ENCODE results near the gene TPI1. TPM values are rescaled to one million over a fixed set of nuclear protein-coding genes. Genes with fewer than 3 reads are reported as not detected.

TPI1 gene
- total RNA-seq, 4 donors from 2014 or later = 360 to 671 (median 400) TPM

GRCh38 chr12:6851921-6852650 is 15.2 kb upstream of the TPI1 start, which contains the start of gene USP5:
TSS of gene USP5 (plus strand) at chr12:6852150. CDS start at chr12:6852180, 30 bp downstream.
- DNase-seq = peak; percentile 99
- peaks cover 10 to 27% (median 17%) of the 10 kb centered on the region in 4 donors for H3K4me1 ChIP-seq
- no peak for TF ChIP-seq EP300 (IDR thresholded peaks at IDR 0.05; ENCODE audit: low read depth)
- no peak for TF ChIP-seq POLR2A (IDR thresholded peaks at IDR 0.05)
- TF ChIP-seq CTCF (IDR thresholded peaks at IDR 0.05) = no peak
- TF ChIP-seq POLR2AphosphoS5 (IDR thresholded peaks at IDR 0.05) = peak in 2 of 3 donors; percentile 39 to 71
- 0% methylated on average over 50 of the region's 65 CpGs; no CpG with 5 or more reads in 1 of the 2 donors for WGBS, 2 donors (ENCODE audit: low coverage in 1 of 2)
- peaks cover 0 to 8% (median 2%) of the 10 kb centered on the region in 4 donors for H3K36me3 ChIP-seq
- in situ Hi-C loops (cut with MboI; ENCODE audit: low pct_ligation_motif_present in 1 of 4, low pct_unique_long_range_greater_than_20kb in 1 of 4, low sequenced_read_pairs in 3 of 4) = no loop called here
- H3K4me3 ChIP-seq = peak within 1 kb of the TSS; percentile 38 to 82 (median 54)
- H3K27me3 ChIP-seq = no peaks in the 10 kb centered on the region
- no peaks in the 10 kb centered on the region for H3K9me3 ChIP-seq
- intact Hi-C loops (cut with DNase I; ENCODE audit: low total_unique reads) = no loop called here
- H3K27ac ChIP-seq = peak within 1 kb of the TSS; percentile 97 to 99 (median 98)

- intact Hi-C loops (cut with DNase I; ENCODE audit: low total_unique reads) = no loop called here
Observed at GRCh38 chr12:6852651-6853354, 14.5 kb upstream of the TPI1 start.

DNA sequence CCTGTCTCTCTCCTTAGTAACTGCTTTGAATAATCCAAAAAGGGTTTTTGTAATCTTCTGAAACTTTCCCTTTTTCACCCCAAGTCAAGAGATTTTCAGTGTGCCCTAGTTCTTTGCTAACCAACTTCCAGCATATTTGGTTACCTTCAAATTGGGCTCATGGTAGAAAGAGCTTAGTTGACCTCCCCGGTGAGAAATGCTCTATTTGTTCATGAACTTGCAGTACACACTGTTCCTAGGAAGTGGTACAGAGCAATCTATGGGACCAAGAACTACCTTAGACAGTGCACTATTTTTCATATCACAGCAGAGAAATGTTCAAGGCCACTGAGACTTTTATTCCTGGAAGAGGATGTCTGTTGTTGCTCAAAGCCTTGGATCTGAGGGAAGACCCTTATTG is 13.7 kb upstream of the TPI1 start:
- H3K27me3 ChIP-seq = no peaks in the 10 kb centered on the region
- in situ Hi-C loops (cut with MboI; ENCODE audit: low pct_ligation_motif_present in 1 of 4, low pct_unique_long_range_greater_than_20kb in 1 of 4, low sequenced_read_pairs in 3 of 4) (no loop called here), intact Hi-C loops (cut with DNase I; ENCODE audit: low total_unique reads) (no loop called here)
- H3K4me3 ChIP-seq = peak overlapping the region in 1 of 4 donors; percentile 82
- peak overlapping the region; percentile 75 to 98 (median 97) for H3K27ac ChIP-seq
- H3K36me3 ChIP-seq = peaks cover 0 to 20% (median 9%) of the 10 kb centered on the region in 4 donors
- no peaks in the 10 kb centered on the region for H3K9me3 ChIP-seq
- peaks cover 10 to 27% (median 17%) of the 10 kb centered on the region in 4 donors for H3K4me1 ChIP-seq
- DNase-seq = no peak
- WGBS, 2 donors (ENCODE audit: low coverage in 1 of 2) = 76% methylated on average over 1 of the region's 1 CpG; no CpG with 5 or more reads in 1 of the 2 donors
- TF ChIP-seq POLR2AphosphoS5 (IDR thresholded peaks at IDR 0.05) = no peak
- no peak for TF ChIP-seq POLR2A (IDR thresholded peaks at IDR 0.05)
- TF ChIP-seq EP300 (IDR thresholded peaks at IDR 0.05; ENCODE audit: low read depth) = no peak
- no peak for TF ChIP-seq CTCF (IDR thresholded peaks at IDR 0.05)

More at GRCh38 chr12:6852651-6853354, 14.5 kb upstream of the TPI1 start:
- peak; percentile 50 for DNase-seq
- TF ChIP-seq CTCF (IDR thresholded peaks at IDR 0.05) = no peak
- TF ChIP-seq EP300 (IDR thresholded peaks at IDR 0.05; ENCODE audit: low read depth) = no peak
- no peak for TF ChIP-seq POLR2AphosphoS5 (IDR thresholded peaks at IDR 0.05)
- no peak for TF ChIP-seq POLR2A (IDR thresholded peaks at IDR 0.05)
- H3K9me3 ChIP-seq = no peaks in the 10 kb centered on the region
- peak overlapping the region; percentile 75 to 98 (median 97) for H3K27ac ChIP-seq
- peaks cover 10 to 27% (median 17%) of the 10 kb centered on the region in 4 donors for H3K4me1 ChIP-seq
- no peaks in the 10 kb centered on the region for H3K27me3 ChIP-seq
- H3K4me3 ChIP-seq = peak overlapping the region; percentile 38 to 82 (median 52)
- H3K36me3 ChIP-seq = peaks cover 0 to 14% (median 5%) of the 10 kb centered on the region in 4 donors
- in situ Hi-C loops (cut with MboI; ENCODE audit: low pct_ligation_motif_present in 1 of 4, low pct_unique_long_range_greater_than_20kb in 1 of 4, low sequenced_read_pairs in 3 of 4) = no loop called here
- WGBS, 2 donors (ENCODE audit: low coverage in 1 of 2) = 2% methylated on average over 18 of the region's 18 CpGs; no CpG with 5 or more reads in 1 of the 2 donors

DNA sequence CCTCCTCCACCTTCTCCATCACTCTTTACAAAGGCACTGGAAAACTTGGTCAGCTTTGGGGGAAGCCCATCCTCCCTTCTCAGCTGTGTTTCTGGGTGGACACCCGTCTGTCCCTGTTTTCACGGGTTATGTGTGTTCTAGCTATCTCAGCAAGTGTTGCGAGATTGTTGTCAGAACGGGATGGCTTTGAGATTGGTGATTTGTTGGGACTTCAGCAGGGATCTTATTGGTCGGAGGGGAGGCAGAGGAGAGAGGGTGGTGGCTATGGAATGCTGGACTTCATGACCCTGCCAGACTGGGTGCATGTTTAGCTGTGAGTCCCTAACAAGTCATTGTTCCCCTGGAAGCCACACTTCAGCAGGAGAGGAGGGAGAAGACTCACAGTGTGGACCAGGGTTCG is 13.3 kb upstream of the TPI1 start:
- no peaks in the 10 kb centered on the region for H3K9me3 ChIP-seq
- H3K36me3 ChIP-seq = peaks cover 0 to 24% (median 11%) of the 10 kb centered on the region in 4 donors
- TF ChIP-seq POLR2A (IDR thresholded peaks at IDR 0.05) = no peak
- no peak for TF ChIP-seq POLR2AphosphoS5 (IDR thresholded peaks at IDR 0.05)
- TF ChIP-seq CTCF (IDR thresholded peaks at IDR 0.05) = no peak
- no peak for TF ChIP-seq EP300 (IDR thresholded peaks at IDR 0.05; ENCODE audit: low read depth)
- WGBS, 2 donors (ENCODE audit: low coverage in 1 of 2) = 86% methylated on average over 6 of the region's 6 CpGs; no CpG with 5 or more reads in 1 of the 2 donors
- H3K4me3 ChIP-seq = no peak overlapping the region
- in situ Hi-C loops (cut with MboI; ENCODE audit: low pct_ligation_motif_present in 1 of 4, low pct_unique_long_range_greater_than_20kb in 1 of 4, low sequenced_read_pairs in 3 of 4) = no loop called here
- H3K27ac ChIP-seq = peak overlapping the region in 1 of 4 donors; percentile 97
- peaks cover 10 to 27% (median 17%) of the 10 kb centered on the region in 4 donors for H3K4me1 ChIP-seq
- no peak for DNase-seq
- intact Hi-C loops (cut with DNase I; ENCODE audit: low total_unique reads) = no loop called here
- no peaks in the 10 kb centered on the region for H3K27me3 ChIP-seq
